Loucy (cell line): ENCODE results near the gene AMOTL1.

ENCODE experiments used
- H2AFZ ChIP-seq: fragments of 200-600 bp; sonication (generic); 2 replicates; pipeline ENCODE4 v1.6.0; 2016; ENCODE audit warnings: antibody characterized with exemption, mild to moderate bottlenecking, low read length, moderate library complexity
- H3F3A ChIP-seq: fragments of 200-600 bp; 2 replicates; pipeline ENCODE4 v1.6.0; 2016; ENCODE audit warnings: antibody characterized with exemption, low read depth, mild to moderate bottlenecking
- H3K27me3 ChIP-seq: fragments of 200-600 bp; sonication (generic); 2 replicates; pipeline ENCODE4 v1.6.1; 2014; ENCODE audit warnings: low read length, mild to moderate bottlenecking; ENCODE audit not compliant: insufficient read depth, poor library complexity, severe bottlenecking
- H3K36me3 ChIP-seq: fragments of 200-600 bp; sonication (generic); 2 replicates; pipeline ENCODE4 v1.6.1; 2016; ENCODE audit warnings: low read length; ENCODE audit not compliant: insufficient read depth
- H3K4me1 ChIP-seq: fragments of 200-600 bp; sonication (generic); 2 replicates; pipeline ENCODE4 v1.5.1; 2014; ENCODE audit warnings: low read length, mild to moderate bottlenecking; ENCODE audit not compliant: insufficient read depth, poor library complexity, severe bottlenecking
- H3K4me2 ChIP-seq: fragments of 200-600 bp; sonication (generic); 2 replicates; pipeline ENCODE4 v1.6.0; 2014; ENCODE audit warnings: antibody characterized with exemption, low read length, low read depth, mild to moderate bottlenecking; ENCODE audit not compliant: poor library complexity, severe bottlenecking
- H3K4me3 ChIP-seq: fragments of 200-600 bp; sonication (generic); 2 replicates; pipeline ENCODE4 v1.5.1; 2014; ENCODE audit warnings: low read length, mild to moderate bottlenecking, mixed read lengths; ENCODE audit not compliant: poor library complexity, severe bottlenecking
- H3K79me2 ChIP-seq: fragments of 200-600 bp; sonication (generic); 2 replicates; pipeline ENCODE4 v1.6.1; 2014; ENCODE audit warnings: low read length; ENCODE audit not compliant: insufficient read depth
- H3K9ac ChIP-seq: fragments of 200-600 bp; sonication (generic); 2 replicates; pipeline ENCODE4 v1.6.0; 2014; ENCODE audit warnings: mild to moderate bottlenecking, low read depth, low read length, moderate library complexity; ENCODE audit not compliant: poor library complexity, severe bottlenecking
- H3K9me2 ChIP-seq: fragments of 200-600 bp; sonication (generic); replicated peaks from 2 replicates; pipeline ENCODE4 v1.6.1; 2016; ENCODE audit warnings: low read depth, low read length, mixed read lengths
- H3K9me3 ChIP-seq: fragments of 200-600 bp; sonication (generic); 2 replicates; pipeline ENCODE4 v1.6.1; 2014; ENCODE audit warnings: mild to moderate bottlenecking, antibody characterized with exemption, low read length, low read depth; ENCODE audit not compliant: insufficient read depth
- H4K20me1 ChIP-seq: fragments of 200-600 bp; sonication (generic); 2 replicates; pipeline ENCODE4 v1.6.0; 2014; ENCODE audit warnings: antibody characterized with exemption, low read length, mild to moderate bottlenecking; ENCODE audit not compliant: insufficient read depth, poor library complexity, severe bottlenecking
- EZH2phosphoT487 ChIP-seq: fragments of 200-600 bp; IDR thresholded peaks from 2 replicates; pipeline ENCODE4 v1.6.1; 2018; ENCODE audit warnings: antibody characterized with exemption, mild to moderate bottlenecking, moderate library complexity, borderline replicate concordance
- TF ChIP-seq, protein P1 (sequence below): fragments of 200-600 bp; sonication (generic); conservative IDR thresholded peaks from 2 replicates; pipeline ENCODE4 v1.5.1; 2014; ENCODE audit warnings: mild to moderate bottlenecking, antibody characterized with exemption, low read length

AMOTL1 gene

DNA sequence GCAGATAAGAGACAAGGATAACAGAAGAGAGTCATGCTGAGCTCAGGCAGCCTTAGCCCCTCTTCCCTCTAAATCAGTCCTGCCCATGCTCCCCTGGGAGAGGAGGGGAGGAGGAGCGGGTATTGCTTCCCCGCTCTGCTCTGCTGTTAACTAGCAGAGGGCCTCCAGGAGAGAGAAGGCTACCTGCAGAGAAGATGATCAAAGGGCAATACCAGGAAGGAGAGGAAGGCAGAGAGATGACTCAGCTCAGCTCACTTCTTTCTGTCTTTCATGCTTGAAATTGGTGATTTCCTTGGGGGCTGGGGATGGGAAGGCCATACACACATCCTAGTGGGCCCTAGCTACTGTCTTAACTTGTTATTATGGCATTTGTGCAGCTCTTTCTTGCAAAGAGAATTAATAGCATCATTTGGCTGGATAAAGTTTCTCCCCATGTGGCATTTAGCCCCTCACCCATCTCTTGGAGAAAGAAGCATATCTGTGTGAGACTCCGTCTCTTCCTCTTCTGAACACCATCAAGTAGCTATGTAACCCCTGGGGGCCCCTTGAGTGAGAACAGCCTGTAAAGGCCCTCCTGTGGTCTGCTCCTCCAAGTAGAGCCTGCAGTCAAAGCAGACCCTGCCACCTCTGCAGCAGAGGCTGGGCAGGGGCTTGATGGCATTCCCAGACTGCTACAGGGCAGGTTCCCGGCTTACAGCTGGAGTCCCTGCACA lies 33.4 kb upstream of the AMOTL1 start:
- H3K4me2 ChIP-seq: peak overlapping the region; percentile 40
- no peaks in the 10 kb centered on the region for H4K20me1 ChIP-seq
- H3K79me2 ChIP-seq: no peaks in the 10 kb centered on the region
- no peaks in the 10 kb centered on the region for H3K9me3 ChIP-seq
- peaks cover 21% of the 10 kb centered on the region for H3K4me1 ChIP-seq
- no peaks in the 10 kb centered on the region for H3K27me3 ChIP-seq
- TF ChIP-seq EZH2phosphoT487: no peak
- TF ChIP-seq, protein P1, sequence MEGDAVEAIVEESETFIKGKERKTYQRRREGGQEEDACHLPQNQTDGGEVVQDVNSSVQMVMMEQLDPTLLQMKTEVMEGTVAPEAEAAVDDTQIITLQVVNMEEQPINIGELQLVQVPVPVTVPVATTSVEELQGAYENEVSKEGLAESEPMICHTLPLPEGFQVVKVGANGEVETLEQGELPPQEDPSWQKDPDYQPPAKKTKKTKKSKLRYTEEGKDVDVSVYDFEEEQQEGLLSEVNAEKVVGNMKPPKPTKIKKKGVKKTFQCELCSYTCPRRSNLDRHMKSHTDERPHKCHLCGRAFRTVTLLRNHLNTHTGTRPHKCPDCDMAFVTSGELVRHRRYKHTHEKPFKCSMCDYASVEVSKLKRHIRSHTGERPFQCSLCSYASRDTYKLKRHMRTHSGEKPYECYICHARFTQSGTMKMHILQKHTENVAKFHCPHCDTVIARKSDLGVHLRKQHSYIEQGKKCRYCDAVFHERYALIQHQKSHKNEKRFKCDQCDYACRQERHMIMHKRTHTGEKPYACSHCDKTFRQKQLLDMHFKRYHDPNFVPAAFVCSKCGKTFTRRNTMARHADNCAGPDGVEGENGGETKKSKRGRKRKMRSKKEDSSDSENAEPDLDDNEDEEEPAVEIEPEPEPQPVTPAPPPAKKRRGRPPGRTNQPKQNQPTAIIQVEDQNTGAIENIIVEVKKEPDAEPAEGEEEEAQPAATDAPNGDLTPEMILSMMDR: no peak
- no peaks in the 10 kb centered on the region for H3K36me3 ChIP-seq
- no peak overlapping the region for H3K9ac ChIP-seq
- H2AFZ ChIP-seq: peak overlapping the region; percentile 65
- H3K9me2 ChIP-seq: no peaks in the 10 kb centered on the region
- H3K4me3 ChIP-seq: no peak overlapping the region
- no peaks in the 10 kb centered on the region for H3F3A ChIP-seq

GRCh38 chr11:94735907-94736306 lies 32.2 kb upstream of the AMOTL1 start:
- TF ChIP-seq, protein P1: no peak
- TF ChIP-seq EZH2phosphoT487: no peak
- H3K4me1 ChIP-seq: peaks cover 20% of the 10 kb centered on the region

DNA sequence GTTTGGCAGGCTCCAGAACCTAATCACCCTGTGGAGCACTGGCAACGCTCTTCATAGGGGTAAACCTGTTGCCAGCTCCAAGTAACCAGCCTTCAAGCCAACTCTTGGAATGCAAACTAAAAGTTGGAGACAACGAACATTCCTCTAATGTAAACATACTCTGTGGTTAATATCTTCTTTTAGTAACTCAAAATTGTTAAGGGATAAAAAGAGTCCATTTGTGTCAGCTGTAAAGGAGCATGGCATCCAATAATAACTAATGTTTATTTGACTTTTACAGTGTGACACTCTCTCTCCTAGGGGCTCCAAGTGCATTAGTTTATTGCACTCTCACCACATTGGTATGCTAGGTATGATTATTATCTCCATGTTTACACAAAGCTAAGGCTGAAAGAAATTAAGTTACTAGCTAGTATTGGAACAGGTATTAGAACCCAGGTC lies 31.0 kb upstream of the AMOTL1 start:
- Histone ChIP-seq H2AFZ (no peak overlapping the region), H3K79me2 (no peaks in the 10 kb centered on the region), H4K20me1 (no peaks in the 10 kb centered on the region), H3K4me2 (no peak overlapping the region), H3K4me1 (peaks cover 25% of the 10 kb centered on the region), H3K9me2 (no peaks in the 10 kb centered on the region), H3K9me3 (no peaks in the 10 kb centered on the region), H3K4me3 (no peak overlapping the region), H3F3A (no peaks in the 10 kb centered on the region), H3K27me3 (no peaks in the 10 kb centered on the region), H3K36me3 (no peaks in the 10 kb centered on the region), H3K9ac (no peak overlapping the region)
- no peak for TF ChIP-seq EZH2phosphoT487
- TF ChIP-seq, protein P1: no peak

More at GRCh38 chr11:94735907-94736306, 32.2 kb upstream of the AMOTL1 start:
- H2AFZ ChIP-seq: no peak overlapping the region
- no peaks in the 10 kb centered on the region for H3K36me3 ChIP-seq
- H3F3A ChIP-seq: no peaks in the 10 kb centered on the region
- H3K27me3 ChIP-seq: no peaks in the 10 kb centered on the region
- no peak overlapping the region for H3K4me3 ChIP-seq
- no peak overlapping the region for H3K4me2 ChIP-seq
- no peaks in the 10 kb centered on the region for H4K20me1 ChIP-seq
- H3K79me2 ChIP-seq: no peaks in the 10 kb centered on the region
- H3K9me2 ChIP-seq: no peaks in the 10 kb centered on the region
- H3K9me3 ChIP-seq: no peaks in the 10 kb centered on the region
- no peak overlapping the region for H3K9ac ChIP-seq
